C4-2B (cell line): ENCODE data around the gene PSMG4.

Source experiments
- ZFX ChIP-seq: fragments of 450-650 bp; IDR thresholded peaks from 2 replicates; pipeline ENCODE4 v1.6.1; 2017
- TF ChIP-seq, protein P1 (sequence below): fragments of 450-650 bp; conservative IDR thresholded peaks from 2 replicates; pipeline ENCODE4 v1.5.1; 2017; ENCODE audit warnings: mild to moderate bottlenecking

- TF ChIP-seq, protein P1, sequence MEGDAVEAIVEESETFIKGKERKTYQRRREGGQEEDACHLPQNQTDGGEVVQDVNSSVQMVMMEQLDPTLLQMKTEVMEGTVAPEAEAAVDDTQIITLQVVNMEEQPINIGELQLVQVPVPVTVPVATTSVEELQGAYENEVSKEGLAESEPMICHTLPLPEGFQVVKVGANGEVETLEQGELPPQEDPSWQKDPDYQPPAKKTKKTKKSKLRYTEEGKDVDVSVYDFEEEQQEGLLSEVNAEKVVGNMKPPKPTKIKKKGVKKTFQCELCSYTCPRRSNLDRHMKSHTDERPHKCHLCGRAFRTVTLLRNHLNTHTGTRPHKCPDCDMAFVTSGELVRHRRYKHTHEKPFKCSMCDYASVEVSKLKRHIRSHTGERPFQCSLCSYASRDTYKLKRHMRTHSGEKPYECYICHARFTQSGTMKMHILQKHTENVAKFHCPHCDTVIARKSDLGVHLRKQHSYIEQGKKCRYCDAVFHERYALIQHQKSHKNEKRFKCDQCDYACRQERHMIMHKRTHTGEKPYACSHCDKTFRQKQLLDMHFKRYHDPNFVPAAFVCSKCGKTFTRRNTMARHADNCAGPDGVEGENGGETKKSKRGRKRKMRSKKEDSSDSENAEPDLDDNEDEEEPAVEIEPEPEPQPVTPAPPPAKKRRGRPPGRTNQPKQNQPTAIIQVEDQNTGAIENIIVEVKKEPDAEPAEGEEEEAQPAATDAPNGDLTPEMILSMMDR: no peak
- no peak for TF ChIP-seq ZFX
Measured at GRCh38 chr6:3303795-3304411, 45.2 kb downstream of the PSMG4 start.
